IPS-18c (cell line): ENCODE measurements around the gene MICALL1.

Experiments
- H3K4me3 ChIP-seq: 2 replicates; pipeline ENCODE4 v1.7.0; 2013; ENCODE audit warnings: low read depth, mild to moderate bottlenecking, low read length, moderate library complexity; ENCODE audit not compliant: insufficient read depth
- H3K9me3 ChIP-seq: one replicate; pipeline ENCODE4 v1.6.1; 2013; ENCODE audit warnings: mild to moderate bottlenecking, low read length, moderate library complexity; ENCODE audit not compliant: control insufficient read depth, insufficient read depth

MICALL1 gene, protein sequence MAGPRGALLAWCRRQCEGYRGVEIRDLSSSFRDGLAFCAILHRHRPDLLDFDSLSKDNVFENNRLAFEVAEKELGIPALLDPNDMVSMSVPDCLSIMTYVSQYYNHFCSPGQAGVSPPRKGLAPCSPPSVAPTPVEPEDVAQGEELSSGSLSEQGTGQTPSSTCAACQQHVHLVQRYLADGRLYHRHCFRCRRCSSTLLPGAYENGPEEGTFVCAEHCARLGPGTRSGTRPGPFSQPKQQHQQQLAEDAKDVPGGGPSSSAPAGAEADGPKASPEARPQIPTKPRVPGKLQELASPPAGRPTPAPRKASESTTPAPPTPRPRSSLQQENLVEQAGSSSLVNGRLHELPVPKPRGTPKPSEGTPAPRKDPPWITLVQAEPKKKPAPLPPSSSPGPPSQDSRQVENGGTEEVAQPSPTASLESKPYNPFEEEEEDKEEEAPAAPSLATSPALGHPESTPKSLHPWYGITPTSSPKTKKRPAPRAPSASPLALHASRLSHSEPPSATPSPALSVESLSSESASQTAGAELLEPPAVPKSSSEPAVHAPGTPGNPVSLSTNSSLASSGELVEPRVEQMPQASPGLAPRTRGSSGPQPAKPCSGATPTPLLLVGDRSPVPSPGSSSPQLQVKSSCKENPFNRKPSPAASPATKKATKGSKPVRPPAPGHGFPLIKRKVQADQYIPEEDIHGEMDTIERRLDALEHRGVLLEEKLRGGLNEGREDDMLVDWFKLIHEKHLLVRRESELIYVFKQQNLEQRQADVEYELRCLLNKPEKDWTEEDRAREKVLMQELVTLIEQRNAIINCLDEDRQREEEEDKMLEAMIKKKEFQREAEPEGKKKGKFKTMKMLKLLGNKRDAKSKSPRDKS

DNA sequence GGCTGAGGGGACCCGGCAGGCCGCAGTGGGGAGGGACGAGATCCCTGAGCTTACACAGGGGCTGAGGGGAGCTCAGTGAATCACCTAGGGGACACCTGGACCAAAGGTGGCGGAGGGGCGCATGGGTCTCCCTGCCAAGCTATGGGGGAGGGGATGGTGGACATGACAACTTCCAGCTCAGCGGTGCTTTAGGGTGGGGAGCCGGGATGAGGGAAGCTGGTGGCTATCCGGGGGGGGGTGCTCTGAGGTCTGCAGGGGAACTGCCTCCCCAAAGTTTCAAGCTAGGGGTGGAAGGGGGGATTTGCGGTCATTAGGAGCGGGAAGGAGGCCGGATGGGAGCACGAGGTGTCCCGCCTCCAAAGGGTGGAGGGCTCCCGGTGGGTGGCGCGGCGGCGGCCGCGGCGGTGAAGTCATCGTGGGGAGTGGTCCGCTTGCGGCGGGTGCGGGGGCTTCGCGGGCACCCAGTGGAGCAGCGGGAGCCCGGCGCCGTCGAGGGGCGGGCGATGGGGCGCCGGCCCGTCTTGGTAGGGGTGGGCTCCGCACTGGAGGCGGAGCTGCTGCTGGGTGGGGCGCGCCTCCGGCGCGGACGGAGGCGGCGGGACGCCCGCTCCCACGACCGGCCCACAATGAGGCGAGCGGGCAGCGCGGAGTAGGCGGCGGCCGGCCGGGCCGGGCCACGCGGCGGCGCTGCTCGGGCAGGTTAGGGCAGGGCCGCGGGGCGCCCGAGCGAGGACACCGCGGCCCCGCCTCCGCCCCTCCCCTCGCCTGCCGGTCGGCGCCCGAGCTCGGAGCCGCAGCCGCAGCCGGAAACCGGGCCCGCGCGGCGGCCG lies at the start of gene MICALL1:
MICALL1 (plus strand) TSS at position 764 of the 830 bp plus-strand sequence. CDS start 126 bp downstream, outside the sequence.
- H3K9me3 ChIP-seq: peaks cover 2% of the 10 kb centered on the region
- H3K4me3 ChIP-seq: peak within 1 kb of the TSS; percentile 68

DNA sequence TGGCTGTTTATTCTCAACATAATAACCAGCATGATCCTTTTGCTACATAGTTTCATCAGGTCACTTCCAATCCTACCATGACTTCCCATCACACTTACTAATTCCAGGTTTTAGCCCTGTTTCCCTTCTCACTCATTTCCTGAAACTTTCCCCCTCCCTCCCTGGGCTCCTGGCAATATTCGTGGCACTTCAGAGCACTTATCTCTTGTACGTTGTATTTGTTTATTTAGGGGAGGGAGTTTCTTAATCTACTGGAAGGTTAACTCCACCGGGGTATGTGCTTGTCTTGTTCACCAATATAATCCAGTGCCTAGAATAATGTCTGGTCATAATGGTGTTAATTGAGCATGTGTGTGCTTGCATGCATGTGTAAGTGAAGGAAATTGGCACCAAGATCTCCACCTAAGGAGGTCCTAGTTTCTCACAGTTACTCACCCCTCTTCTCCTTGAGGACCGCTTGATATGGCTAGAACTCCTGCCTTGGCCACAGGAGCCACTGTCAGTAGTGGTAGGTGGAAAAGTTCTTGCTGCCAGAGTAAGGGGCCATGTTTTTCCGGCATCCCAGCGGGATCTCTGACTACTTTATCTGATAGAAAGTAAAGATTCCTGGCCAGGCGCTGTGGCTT lies 45.2 kb upstream of the MICALL1 start:
- no peak overlapping the region for H3K4me3 ChIP-seq
- H3K9me3 ChIP-seq: no peaks in the 10 kb centered on the region

DNA sequence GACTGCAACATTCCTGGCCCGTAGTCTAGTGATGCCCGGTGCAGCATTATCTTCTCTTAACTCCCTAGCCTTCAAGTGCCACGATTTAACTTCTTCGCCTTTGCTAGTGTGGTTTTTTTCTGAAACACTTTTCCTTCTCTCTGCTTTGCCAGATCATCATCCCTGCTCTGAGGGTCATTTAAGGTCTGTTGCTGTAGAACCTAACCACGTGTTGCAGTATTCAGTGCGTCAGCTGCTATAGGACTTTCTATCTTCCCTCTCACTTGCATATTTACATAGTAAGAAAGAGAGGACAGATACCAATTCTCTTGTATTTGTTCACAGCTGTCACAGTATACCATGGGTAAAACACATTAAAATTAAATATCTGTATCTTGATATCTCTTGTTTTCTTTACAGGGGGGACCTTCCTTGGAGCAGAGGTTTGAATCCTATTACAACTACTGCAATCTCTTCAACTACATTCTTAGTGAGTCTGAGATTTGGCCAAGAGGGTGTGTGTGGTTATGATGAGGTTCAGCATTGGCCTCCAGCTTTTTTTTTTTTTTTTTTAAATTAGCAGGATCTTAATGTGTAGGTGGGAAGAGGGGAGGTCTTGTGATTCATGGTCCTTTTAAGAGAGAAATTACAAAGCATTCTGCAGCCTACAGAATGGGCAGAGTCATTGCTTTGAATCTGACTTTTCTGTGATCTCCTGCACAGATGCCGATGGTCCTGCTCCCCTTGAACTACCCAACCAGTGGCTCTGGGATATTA lies 43.3 kb upstream of the MICALL1 start:
- Histone ChIP-seq H3K9me3 (no peaks in the 10 kb centered on the region), H3K4me3 (no peak overlapping the region)

DNA sequence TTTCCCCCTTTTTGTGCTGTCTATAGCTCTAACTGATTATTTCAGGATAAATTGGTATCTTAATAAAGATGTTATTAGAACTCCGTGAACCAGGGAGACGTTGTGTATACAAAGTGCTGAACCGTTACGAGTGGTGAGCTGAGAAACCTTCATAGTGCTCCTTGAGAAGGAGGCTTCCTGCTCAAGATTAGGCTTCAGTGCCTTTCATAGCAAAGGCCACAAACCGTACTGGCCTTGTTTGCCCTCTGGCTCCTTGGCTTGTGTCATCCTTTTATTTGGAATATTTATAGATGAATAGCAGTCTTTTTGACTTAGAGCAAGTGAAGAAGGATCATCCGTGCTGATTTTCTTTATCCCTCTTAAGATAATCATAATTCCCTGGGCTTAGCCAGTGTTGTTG lies 40.6 kb upstream of the MICALL1 start:
- no peak overlapping the region for H3K4me3 ChIP-seq
- no peaks in the 10 kb centered on the region for H3K9me3 ChIP-seq

DNA sequence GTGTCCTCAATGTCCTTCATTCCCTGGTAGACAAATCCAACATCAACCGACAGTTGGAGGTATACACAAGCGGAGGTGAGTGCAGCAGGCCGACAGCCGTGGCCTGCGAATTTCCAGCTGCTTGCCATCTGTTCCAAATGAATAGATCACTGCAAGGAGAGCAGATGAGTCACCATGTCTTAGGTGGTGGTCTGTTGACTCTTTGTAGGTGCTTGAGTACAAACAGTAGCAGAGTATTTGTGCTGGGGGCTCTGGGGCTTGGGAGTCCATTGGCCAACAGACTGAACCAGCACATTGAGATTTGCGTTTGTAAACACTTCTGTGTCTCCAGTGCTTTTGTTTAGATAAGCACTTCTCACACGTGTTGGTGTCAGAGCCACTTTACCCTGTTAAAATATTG lies 35.8 kb upstream of the MICALL1 start:
- no peaks in the 10 kb centered on the region for H3K9me3 ChIP-seq
- H3K4me3 ChIP-seq: no peak overlapping the region

DNA sequence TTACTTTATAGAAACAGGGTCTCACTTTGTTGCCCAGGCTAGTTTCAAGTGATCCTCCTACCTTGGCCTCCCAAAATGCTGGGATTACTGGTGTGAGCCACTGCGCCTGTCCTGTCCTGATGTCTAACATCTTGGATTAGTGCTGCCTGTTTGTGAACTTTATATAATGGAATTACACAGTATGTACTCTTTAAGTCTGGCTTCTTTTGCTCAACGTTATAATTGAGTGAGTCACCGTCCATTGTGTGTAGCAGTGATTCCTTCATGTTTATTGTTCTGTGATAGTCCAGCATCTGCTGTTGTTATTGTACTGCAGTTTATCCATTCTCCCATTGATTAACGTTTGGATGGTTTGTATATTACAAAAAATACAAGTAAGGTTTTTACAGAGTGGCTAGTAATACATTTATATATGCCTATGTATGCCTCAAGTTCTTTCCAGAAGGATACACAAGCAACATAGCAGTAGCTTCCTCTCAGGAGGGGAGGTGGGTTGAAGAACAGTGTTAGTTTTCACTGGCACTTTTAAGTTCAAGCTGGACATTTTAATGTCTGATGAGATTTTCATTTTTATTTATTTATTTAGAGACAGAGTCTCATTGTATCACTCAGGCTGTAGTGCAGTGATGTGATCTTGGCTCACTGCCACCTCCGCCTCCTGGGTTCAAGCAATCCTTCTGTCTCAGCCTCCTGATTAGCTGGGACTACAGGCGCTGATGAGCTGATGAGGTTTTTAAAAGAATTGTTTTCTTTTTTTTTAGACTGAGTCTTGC lies 25.2 kb upstream of the MICALL1 start:
- Histone ChIP-seq H3K9me3 (no peaks in the 10 kb centered on the region), H3K4me3 (no peak overlapping the region)

DNA sequence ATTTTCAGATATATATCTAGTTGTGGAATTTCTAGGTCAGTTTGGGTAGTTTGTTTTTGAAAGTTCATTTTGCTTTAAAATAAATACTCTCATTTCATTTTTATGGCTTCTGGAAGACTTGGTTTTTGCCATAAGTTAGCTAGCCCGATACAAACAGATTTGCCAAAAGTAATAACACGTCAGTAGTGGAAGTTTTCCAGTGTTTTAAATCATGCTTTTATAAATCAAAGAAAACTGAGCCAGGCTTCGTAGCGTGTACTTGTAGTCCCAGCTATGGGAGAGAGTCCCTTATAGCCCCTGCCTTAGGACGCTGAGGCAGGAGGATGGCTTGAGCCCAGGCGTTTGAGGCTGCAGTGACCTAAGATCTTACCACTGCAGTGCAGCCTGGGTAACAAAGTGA lies 21.7 kb upstream of the MICALL1 start:
- Histone ChIP-seq H3K4me3 (no peak overlapping the region), H3K9me3 (no peaks in the 10 kb centered on the region)

DNA sequence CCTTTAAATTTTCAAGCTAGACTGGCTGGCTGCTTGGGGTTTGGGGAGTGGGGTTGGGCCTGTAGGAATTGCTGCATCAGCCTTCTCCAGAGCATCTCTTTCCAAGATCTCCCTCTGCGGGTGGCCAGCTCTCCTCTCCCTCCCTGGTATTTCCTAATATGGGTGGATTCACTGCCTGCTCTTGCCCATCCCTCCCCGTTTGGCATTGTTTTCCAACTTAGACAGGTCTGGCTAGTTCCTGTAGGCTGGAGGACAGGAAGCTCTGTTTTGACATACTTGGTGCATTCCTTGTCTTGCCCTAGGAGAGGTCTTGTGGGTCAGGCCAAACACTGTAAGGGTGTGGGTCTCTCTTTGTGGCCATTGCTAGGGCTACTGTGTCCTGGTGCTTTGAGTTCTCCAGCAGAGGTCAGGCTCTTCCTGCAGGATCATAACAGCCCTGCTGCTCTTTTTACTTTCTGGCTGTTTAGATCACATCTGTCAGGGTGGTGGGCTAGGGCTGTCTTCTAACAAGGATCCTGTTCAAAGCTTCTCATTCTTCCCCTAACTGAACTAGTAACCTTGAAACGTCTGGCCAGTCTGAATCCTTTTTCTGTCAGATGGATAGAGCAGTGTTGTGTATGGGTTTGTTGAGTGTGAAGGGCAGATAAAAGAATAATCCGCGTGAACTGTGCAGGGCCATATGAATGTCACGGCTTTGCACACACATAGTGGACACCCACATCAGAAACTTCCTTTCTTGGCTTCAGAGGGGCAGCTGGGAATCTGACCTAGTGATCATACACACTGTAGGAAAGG lies 18.3 kb upstream of the MICALL1 start:
- Histone ChIP-seq H3K4me3 (no peak overlapping the region), H3K9me3 (no peaks in the 10 kb centered on the region)

DNA sequence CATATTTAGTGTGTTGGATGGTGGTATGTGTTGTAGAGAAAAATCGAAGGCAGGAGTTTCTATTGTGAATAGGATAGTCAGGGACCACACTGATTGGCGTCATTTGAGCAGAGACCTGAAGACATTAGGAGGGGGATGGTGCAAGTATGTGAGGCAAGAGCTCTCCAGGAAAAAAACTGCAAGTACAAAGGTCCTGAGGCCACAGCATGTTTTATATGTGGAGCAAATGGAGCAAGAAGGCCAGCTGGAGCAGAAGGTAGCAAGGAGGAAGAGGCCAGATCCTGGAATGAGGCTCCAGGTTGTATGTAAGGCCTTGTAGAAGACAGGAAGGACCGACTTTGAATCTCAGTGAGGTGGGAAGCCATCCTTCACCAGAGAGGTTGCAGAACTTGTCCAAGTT lies 14.2 kb upstream of the MICALL1 start:
- Histone ChIP-seq H3K4me3 (no peak overlapping the region), H3K9me3 (no peaks in the 10 kb centered on the region)

DNA sequence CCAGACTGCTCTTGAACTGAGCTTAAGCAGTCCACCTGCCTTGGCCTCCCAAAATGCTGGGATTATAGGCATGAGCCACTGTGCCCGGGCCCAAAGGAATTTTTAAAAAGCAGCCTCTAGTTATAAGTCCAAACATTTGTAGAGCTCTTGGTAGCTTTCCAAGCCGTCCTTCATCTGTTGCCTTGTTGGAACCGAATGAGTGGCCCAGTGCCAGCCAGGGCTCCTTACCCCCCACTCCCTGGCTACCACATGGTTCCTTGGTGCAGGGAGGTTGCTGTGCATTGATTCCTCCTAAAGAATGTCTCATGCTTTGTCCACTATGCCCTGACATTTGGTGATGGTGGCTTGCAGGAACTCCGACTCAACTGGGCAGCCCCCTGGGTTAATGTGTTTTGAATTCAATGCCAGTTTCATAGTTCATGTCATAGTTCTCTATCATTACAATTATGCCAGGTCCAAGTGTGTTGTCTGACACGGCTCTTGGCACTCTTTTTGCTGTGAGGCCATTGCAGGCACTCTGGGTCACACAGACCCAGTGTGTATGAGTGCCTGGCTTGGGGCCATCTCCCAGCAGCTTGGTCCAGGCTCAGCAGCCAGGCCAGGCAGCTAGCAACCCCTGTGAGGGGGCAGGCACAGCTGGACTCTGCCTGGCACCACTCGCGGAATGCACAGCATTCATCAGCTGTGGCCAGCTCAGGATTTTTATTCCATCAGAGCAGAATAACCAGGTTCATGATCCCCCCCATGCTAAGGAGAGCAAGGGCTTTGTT lies 13.3 kb upstream of the MICALL1 start:
- H3K4me3 ChIP-seq: no peak overlapping the region
- no peaks in the 10 kb centered on the region for H3K9me3 ChIP-seq

DNA sequence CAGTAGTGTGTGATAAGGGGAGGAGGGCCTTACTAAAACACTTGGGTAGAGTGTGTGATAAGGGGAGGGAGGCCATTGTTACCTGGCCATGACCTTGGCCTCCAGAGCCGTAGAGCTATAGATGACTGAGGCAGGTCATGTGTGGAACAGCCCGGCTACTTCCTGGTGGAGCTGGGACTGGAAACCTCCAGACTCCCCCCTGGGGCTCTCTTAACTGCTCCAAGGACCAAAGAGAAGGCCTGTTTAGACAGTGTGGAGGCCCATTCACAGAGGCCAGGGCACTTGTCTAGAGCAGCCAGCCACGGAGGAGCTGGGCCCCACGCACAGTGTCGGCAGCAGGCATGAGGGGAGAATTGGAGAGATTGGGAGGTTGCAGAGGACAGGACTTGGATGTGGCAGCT lies 12.5 kb upstream of the MICALL1 start:
- Histone ChIP-seq H3K9me3 (no peaks in the 10 kb centered on the region), H3K4me3 (no peak overlapping the region)

DNA sequence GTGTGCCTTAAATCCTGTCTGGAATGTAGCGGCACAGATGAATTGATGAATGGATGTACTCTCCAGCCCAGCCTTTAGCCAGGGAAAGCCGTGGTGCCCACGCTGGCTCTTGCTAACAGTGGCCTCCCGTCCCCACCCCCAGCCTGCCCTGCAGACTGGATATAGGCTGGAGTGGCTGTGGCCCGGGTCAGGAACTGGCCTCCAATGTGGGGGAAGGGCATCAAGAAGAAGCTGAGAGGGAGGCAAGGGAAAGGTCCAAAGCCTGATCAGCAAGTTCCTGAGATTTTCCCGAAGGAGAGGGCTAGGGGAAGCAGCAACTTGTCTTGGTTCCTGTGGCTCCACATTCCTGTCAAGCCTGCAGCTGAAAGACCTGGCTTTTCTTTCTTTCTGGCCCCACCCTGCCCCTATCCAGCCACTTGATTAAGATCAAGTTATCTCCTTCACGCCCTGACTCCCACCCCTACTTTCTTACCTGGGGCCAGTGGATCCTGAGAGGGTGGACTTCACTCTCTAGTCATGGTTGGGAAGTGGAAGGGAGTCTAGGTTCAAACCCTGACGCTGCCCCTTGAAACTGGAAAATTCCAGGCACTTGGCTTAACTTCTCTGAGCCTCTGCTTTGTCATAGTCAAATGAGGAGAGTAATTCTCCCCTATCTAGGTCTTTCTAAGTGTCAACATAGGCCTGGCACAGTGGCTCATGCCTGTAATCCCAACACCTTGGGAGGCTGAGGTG lies 11.0 kb upstream of the MICALL1 start:
- H3K4me3 ChIP-seq: no peak overlapping the region
- no peaks in the 10 kb centered on the region for H3K9me3 ChIP-seq

DNA sequence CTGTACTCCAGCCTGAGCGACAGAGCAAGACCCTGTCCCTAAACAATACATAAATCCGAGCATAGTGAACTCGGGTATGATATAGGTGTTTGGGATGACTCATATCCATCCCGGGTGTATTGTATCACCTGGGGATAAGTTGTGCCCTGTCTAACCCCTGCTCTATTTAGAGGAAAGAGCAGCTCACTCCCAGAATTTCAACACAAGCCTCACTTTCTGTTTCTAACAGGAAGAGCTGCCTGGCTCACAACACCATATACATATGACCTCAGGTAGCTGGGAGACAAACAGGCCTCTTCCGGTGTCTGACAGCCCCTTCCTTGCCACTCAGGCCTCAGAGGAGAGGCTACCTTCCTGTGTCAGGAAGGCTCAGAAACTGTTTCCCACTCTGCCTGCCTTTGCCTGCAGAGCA lies 9.9 kb upstream of the MICALL1 start:
- Histone ChIP-seq H3K9me3 (no peaks in the 10 kb centered on the region), H3K4me3 (no peak overlapping the region)

DNA sequence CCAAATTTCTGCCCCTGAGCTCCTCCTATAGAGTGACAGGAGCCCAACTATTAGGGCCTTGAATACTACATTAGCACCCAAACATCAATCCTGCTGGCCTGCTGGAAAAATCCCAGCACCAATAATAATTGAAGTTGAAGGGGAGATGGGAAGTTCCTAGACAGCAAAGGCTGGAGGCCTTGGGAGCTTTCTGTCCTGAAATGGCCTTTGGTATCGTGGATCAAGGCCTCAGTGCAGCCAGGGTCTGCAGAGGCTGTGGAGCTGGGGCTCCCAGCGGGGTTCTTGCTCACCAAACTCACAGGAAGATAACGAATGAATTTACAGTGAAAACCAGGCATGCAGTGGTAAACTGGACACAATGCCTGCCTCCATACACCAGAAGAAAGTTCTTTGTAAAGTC lies 9.2 kb upstream of the MICALL1 start:
- Histone ChIP-seq H3K4me3 (no peak overlapping the region), H3K9me3 (peaks cover 2% of the 10 kb centered on the region)
